Prostate gland (tissue), 2 donors: ENCODE measurements around the gene HIP1R. TPM values are rescaled to one million over a fixed set of nuclear protein-coding genes. Genes with fewer than 3 reads are reported as not detected.

Experiments used
- DNase-seq: peaks from one replicate; pipeline ENCODE4 v3.0.0-alpha.2; 2019; ENCODE audit warnings: low spot score
- H3K27ac ChIP-seq, 2 donors: fragments of 200-600 bp; sonication (generic); 2 replicates each; pipeline ENCODE4 v1.5.1; 2017 to 2019
- H3K27me3 ChIP-seq: fragments of 200-600 bp; sonication (generic); replicated peaks from 2 replicates; pipeline ENCODE4 v1.5.1; 2019; ENCODE audit not compliant: insufficient read depth
- H3K36me3 ChIP-seq, 2 donors: fragments of 200-600 bp; sonication (generic); 1 replicate in 1 of 2; 2 replicates in 1 of 2; pipeline versions ENCODE4 v1.5.1 to v1.8.1; 2017 to 2019
- H3K4me1 ChIP-seq: fragments of 200-600 bp; sonication (generic); replicated peaks from 2 replicates; pipeline ENCODE4 v1.5.1; 2019
- H3K4me3 ChIP-seq, 2 donors: fragments of 200-600 bp; sonication (generic); 2 replicates each; pipeline ENCODE4 v1.5.1; 2017 to 2019
- H3K9me3 ChIP-seq: fragments of 200-600 bp; sonication (generic); 2 replicates; pipeline ENCODE4 v1.5.1; 2017
- POLR2A ChIP-seq: fragments of 450-650 bp; IDR thresholded peaks from one replicate; pipeline ENCODE4 v1.6.1; 2016; ENCODE audit warnings: antibody characterized with exemption, mild to moderate bottlenecking
- POLR2AphosphoS5 ChIP-seq: sonication (generic); formaldehyde crosslinking; IDR thresholded peaks from one replicate; pipeline ENCODE4 v1.6.1; 2017; ENCODE audit warnings: antibody characterized with exemption
- WGBS: methylation state at CpG from one replicate; pipeline ENCODE4 v1.1.5; 2018; 5-methylcytosine and 5-hydroxymethylcytosine counted together
- intact Hi-C: fragments of 100-400 bp; cut with DNase I; formaldehyde crosslinking; loops from one replicate; pipeline ENCODE4 v1.14.2; 2022
- total RNA-seq, 2 donors: library from RNA; depleted of rRNA; stranded (reverse); fragments of >200 nt; gene quantifications; one replicate each; pipeline ENCODE4 v1.1.0, GENCODE V29; 2016
- TF ChIP-seq, protein P1 (sequence below), 4 experiments: fragments of 200-600 bp in 2 of 4; fragments of 450-650 bp in 2 of 4; sonication (generic) in 2 of 4; IDR thresholded peaks; 1 replicate in 3 of 4; 2 replicates in 1 of 4; pipeline ENCODE4 v1.5.1; 2016 to 2019; ENCODE audit warnings: antibody characterized with exemption in 4 of 4, mild to moderate bottlenecking in 2 of 4, moderate library complexity in 2 of 4

Gene HIP1R
- total RNA-seq, 2 donors from 2014 or later = 45.1 to 79.3 TPM

DNA sequence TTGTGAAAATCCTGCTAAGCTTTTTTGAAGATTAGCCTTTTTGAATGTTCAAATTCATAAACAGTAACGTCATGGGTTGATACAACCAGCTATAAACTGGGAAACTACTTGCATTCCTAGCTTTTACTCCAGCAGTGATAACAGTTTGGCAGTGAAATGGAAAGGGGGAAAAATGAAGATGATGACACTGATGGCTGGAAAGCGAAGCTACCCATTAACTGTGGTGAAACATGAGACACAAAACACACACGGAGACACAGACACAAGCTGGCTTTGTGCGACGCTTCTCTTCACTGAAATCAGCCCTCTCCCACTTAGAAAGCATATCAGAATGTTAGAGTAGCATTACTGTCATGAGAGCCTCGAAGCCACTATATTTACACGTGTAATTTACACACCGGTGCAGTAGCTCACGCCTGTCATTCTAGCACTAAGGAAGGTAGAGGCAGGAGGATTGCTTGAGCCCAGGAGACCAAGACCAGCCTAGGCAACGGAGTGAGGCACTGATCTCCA is 45.0 kb downstream of the HIP1R start:
- Histone ChIP-seq H3K4me1 (peaks cover 15% of the 10 kb centered on the region), H3K36me3 (no peaks in the 10 kb centered on the region), H3K27ac (no peak overlapping the region), H3K27me3 (no peaks in the 10 kb centered on the region), H3K4me3 (no peak overlapping the region), H3K9me3 (no peaks in the 10 kb centered on the region)
- 35% methylated on average over 10 of the region's 10 CpGs for WGBS
- no peak for TF ChIP-seq POLR2AphosphoS5
- no peak for TF ChIP-seq POLR2A
- TF ChIP-seq, protein P1, sequence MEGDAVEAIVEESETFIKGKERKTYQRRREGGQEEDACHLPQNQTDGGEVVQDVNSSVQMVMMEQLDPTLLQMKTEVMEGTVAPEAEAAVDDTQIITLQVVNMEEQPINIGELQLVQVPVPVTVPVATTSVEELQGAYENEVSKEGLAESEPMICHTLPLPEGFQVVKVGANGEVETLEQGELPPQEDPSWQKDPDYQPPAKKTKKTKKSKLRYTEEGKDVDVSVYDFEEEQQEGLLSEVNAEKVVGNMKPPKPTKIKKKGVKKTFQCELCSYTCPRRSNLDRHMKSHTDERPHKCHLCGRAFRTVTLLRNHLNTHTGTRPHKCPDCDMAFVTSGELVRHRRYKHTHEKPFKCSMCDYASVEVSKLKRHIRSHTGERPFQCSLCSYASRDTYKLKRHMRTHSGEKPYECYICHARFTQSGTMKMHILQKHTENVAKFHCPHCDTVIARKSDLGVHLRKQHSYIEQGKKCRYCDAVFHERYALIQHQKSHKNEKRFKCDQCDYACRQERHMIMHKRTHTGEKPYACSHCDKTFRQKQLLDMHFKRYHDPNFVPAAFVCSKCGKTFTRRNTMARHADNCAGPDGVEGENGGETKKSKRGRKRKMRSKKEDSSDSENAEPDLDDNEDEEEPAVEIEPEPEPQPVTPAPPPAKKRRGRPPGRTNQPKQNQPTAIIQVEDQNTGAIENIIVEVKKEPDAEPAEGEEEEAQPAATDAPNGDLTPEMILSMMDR (IDR thresholded peaks at IDR 0.05) = no peak
- intact Hi-C loops = no loop called here
- no peak for DNase-seq

DNA sequence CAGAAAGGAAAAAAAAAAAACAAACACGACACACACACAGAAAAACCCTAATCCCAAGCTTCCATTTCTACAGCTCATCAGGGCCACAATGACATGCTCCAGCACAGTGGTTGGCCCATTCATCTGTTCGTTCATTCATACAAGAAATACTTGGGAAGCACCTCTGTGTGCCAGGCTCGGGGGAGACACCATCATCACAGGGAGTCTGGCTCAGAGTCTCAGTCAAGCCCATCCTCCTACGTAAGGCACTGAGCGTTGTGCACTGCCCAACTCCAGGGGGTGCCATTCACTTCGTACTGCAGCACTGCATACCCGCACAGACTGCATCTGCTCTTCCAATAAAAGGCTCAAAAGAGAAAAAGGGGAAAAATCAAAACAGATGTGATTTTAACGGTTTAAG is 45.4 kb downstream of the HIP1R start:
- Histone ChIP-seq H3K4me3 (no peak overlapping the region), H3K27me3 (no peaks in the 10 kb centered on the region), H3K9me3 (no peaks in the 10 kb centered on the region), H3K27ac (no peak overlapping the region), H3K36me3 (no peaks in the 10 kb centered on the region), H3K4me1 (peaks cover 15% of the 10 kb centered on the region)
- no peak for DNase-seq
- TF ChIP-seq POLR2AphosphoS5 (no peak), POLR2A (no peak)
- TF ChIP-seq, protein P1 (IDR thresholded peaks at IDR 0.05) = peak in 1 of 4 experiments; percentile 34
- intact Hi-C loops = no loop called here
- WGBS = 41% methylated on average over 8 of the region's 8 CpGs

DNA sequence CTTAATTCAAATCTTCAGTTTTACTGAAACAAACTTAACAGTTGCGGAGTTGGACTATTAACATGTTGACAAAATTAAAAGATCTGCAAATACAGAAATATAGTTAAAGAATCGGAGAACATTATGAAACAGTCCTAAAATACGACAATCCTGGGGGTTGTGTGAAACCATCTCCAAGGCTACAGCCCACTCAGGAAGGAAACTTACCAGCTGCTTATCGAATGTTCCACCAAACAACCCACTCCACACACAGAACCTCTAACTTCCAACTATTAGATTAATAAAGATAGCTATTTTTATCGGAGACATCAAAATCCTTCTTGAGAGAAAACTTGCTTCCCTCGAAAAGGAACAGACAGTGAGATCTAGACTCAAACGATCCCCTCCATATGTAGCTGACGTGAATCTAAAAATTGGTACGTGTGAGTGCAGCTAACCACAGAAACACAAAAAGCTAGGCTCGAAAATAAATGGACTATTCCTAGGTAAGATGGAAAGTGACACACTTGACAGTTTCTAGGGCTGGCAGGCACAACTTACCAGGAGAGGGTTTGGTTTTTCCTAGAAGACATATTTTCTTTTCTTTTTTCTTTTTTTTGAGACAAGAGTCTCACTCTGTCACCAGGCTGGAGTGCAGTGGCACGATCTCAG is 47.8 kb downstream of the HIP1R start:
- no peaks in the 10 kb centered on the region for H3K27me3 ChIP-seq
- intact Hi-C loops = no loop called here
- H3K4me3 ChIP-seq = no peak overlapping the region
- H3K4me1 ChIP-seq = peaks cover 7% of the 10 kb centered on the region
- H3K36me3 ChIP-seq = no peaks in the 10 kb centered on the region
- TF ChIP-seq, protein P1 (IDR thresholded peaks at IDR 0.05) = no peak
- no peak for TF ChIP-seq POLR2A
- TF ChIP-seq POLR2AphosphoS5 = no peak
- WGBS = 72% methylated on average over 11 of the region's 11 CpGs
- no peak for DNase-seq
- no peaks in the 10 kb centered on the region for H3K9me3 ChIP-seq
- no peak overlapping the region for H3K27ac ChIP-seq

DNA sequence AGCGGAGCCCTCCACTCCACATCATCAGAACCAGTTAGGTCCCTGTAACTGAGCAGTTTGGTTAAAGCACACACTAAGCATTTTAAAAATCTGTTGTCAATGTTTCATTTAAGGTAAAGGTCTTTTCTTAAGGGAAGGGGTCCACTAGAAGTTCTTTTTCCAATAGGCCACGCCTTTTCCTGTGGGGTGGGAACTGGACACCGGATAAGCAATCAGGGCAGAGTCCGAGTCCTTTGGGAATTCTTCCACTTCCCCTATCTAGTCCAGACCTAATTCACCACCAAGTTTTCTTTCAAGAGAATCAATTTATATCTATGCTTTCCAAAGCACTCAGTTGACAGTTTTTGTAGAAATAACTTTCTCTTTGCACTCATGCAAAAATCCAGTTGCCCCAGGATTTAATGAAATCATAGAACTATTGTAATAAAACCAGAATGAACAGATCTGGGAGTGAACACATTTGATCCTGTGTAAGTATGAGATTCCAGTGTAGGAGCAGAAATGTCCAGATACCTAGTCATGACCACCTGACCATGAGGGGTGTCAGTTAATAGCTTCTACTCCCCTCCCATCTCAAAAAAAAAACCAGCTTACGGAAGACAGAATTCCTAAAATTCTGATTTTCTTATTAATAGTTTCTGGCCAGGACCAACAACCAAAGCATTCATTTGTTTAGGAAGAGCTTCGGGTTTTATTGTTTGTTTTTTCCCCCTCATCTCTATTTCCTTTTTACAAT is 49.0 kb downstream of the HIP1R start:
- H3K36me3 ChIP-seq = no peaks in the 10 kb centered on the region
- H3K4me3 ChIP-seq = no peak overlapping the region
- intact Hi-C loops = no loop called here
- H3K4me1 ChIP-seq = peaks cover 15% of the 10 kb centered on the region
- no peaks in the 10 kb centered on the region for H3K27me3 ChIP-seq
- TF ChIP-seq POLR2AphosphoS5 (no peak), POLR2A (no peak)
- TF ChIP-seq, protein P1 (IDR thresholded peaks at IDR 0.05) = no peak
- H3K9me3 ChIP-seq = no peaks in the 10 kb centered on the region
- H3K27ac ChIP-seq = no peak overlapping the region
- WGBS = 68% methylated on average over 6 of the region's 6 CpGs
- DNase-seq = no peak
